ENCODE data around the gene MIDN. TPM values are rescaled to one million over a fixed set of nuclear protein-coding genes. Genes with fewer than 3 reads are reported as not detected.

MIDN gene
- total and polyA plus RNA-seq, 2 donors, result 8.7 to 55.1 TPM

DNA sequence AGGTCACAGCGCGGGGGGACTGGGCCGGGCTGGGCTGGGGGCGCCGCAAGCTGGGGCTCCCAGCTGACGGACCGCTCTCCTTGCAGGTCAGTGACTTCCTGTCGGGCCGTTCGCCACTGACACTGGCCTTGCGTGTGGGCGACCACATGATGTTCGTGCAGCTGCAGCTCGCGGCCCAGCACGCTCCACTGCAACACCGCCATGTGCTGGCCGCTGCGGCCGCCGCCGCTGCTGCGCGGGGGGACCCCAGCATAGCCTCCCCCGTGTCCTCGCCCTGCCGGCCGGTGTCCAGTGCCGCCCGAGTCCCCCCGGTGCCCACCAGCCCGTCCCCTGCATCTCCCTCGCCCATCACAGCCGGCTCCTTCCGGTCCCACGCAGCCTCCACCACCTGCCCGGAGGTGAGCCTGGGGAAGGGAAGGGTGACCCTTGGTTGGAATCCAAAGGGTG lies 5.7 kb downstream of the MIDN start:
- Histone ChIP-seq H3K36me3 (ENCODE audit: control insufficient read depth in 2 of 2, insufficient read depth in 2 of 2, low read length in 1 of 2) (peaks cover 49 to 60% of the 10 kb centered on the region in 2 donors), H3K4me1 (ENCODE audit: control insufficient read depth in 2 of 2, insufficient read depth in 2 of 2, low read length in 2 of 2) (peaks cover 18 to 44% of the 10 kb centered on the region in 2 donors), H3K27ac (ENCODE audit: low read depth in 1 of 2, low read length in 1 of 2) (peak overlapping the region in 1 of 2 donors; percentile 97), H3K9me3 (ENCODE audit: control insufficient read depth in 2 of 2, insufficient read depth in 1 of 2, low read length in 1 of 2) (peaks cover 0 to 9% of the 10 kb centered on the region in 2 donors), H3K4me3 (ENCODE audit: low read length in 2 of 2) (no peak overlapping the region), H3K27me3 (ENCODE audit: control insufficient read depth in 2 of 2, insufficient read depth in 1 of 2, low read length in 1 of 2) (no peaks in the 10 kb centered on the region)
- DNase-seq (ENCODE audit: low read depth in 6 of 9, low spot score in 9 of 9), result no peak
- WGBS, result 95% methylated on average over 37 of the region's 37 CpGs

DNA sequence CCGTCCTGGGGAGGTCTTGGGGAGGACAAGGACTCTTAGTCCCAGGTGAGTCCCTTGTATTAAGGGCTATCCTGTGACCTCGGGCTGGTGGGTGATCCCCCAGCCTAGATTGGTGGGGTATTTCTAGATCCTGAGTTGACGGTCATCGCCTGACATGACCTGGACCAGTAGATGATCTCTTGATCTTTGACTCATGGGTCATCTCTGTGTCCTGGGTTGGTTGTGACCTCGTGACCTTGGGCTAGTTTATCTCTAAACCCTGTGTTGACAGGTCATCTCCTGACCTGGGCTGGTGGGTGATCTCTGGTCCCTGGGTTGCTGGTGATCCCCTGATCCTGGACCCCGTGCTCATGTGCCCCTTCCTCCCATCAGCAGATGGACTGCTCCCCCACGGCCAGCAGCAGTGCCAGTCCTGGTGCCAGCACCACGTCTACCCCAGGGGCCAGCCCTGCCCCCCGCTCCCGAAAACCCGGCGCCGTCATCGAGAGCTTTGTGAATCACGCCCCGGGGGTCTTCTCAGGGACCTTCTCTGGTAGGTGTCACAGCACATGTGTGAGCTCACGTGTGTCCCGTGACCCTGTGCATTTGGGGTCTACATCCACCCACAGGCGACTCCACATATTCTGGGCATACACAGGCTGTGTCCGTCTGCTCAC lies 6.3 kb downstream of the MIDN start:
- Histone ChIP-seq H3K27ac (ENCODE audit: low read depth in 1 of 2, low read length in 1 of 2) (peak overlapping the region in 1 of 2 donors; percentile 46), H3K27me3 (ENCODE audit: control insufficient read depth in 2 of 2, insufficient read depth in 1 of 2, low read length in 1 of 2) (no peaks in the 10 kb centered on the region), H3K36me3 (ENCODE audit: control insufficient read depth in 2 of 2, insufficient read depth in 2 of 2, low read length in 1 of 2) (peaks cover 49 to 60% of the 10 kb centered on the region in 2 donors), H3K9me3 (ENCODE audit: control insufficient read depth in 2 of 2, insufficient read depth in 1 of 2, low read length in 1 of 2) (peaks cover 0 to 9% of the 10 kb centered on the region in 2 donors), H3K4me3 (ENCODE audit: low read length in 2 of 2) (no peak overlapping the region), H3K4me1 (ENCODE audit: control insufficient read depth in 2 of 2, insufficient read depth in 2 of 2, low read length in 2 of 2) (peaks cover 23 to 49% of the 10 kb centered on the region in 2 donors)
- 98% methylated on average over 20 of the region's 20 CpGs for WGBS
- DNase-seq (ENCODE audit: low read depth in 6 of 9, low spot score in 9 of 9), result no peak

DNA sequence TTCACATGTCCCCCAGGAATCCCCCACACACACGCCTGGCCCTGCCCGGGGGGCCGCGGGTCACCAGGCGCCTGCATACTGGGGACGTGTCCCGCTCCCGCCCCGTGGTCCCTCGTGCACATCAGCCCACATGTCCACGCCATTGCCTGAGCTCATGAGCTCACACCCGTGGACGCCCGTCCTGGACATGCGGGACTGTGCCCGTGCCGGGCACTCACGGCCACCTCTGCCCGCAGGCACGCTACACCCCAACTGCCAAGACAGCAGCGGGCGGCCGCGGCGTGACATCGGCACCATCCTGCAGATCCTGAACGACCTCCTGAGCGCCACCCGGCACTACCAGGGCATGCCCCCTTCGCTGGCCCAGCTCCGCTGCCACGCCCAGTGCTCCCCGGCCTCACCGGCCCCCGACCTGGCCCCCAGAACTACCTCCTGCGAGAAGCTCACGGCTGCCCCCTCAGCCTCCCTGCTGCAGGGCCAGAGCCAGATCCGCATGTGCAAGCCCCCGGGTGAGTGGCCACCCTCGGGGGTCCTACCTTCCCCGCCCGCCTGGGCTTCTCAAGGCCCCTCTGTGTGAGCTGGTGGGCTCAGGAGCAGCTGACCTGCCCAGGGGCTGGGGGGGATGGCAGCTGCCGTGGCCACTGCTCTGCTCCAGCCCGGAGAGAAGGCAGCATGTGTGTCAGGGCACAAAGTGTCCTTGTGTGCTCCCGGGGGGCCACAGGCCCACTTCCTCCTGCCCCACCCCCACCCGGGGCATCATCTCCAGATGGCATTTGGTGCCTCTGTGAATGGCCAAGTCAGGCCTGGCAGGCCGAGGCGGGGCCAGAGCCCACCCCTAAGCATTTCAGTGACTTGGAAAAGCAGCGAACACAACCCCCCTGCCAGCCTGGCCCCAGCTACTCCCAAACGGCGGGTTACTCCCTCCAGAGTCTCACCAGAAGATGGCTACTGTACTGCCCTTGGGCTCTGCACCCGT lies 7.1 kb downstream of the MIDN start:
- DNase-seq (ENCODE audit: low read depth in 6 of 9, low spot score in 9 of 9), result no peak
- H3K27me3 ChIP-seq (ENCODE audit: control insufficient read depth in 2 of 2, insufficient read depth in 1 of 2, low read length in 1 of 2), result no peaks in the 10 kb centered on the region
- H3K36me3 ChIP-seq (ENCODE audit: control insufficient read depth in 2 of 2, insufficient read depth in 2 of 2, low read length in 1 of 2), result peaks cover 49 to 60% of the 10 kb centered on the region in 2 donors

DNA sequence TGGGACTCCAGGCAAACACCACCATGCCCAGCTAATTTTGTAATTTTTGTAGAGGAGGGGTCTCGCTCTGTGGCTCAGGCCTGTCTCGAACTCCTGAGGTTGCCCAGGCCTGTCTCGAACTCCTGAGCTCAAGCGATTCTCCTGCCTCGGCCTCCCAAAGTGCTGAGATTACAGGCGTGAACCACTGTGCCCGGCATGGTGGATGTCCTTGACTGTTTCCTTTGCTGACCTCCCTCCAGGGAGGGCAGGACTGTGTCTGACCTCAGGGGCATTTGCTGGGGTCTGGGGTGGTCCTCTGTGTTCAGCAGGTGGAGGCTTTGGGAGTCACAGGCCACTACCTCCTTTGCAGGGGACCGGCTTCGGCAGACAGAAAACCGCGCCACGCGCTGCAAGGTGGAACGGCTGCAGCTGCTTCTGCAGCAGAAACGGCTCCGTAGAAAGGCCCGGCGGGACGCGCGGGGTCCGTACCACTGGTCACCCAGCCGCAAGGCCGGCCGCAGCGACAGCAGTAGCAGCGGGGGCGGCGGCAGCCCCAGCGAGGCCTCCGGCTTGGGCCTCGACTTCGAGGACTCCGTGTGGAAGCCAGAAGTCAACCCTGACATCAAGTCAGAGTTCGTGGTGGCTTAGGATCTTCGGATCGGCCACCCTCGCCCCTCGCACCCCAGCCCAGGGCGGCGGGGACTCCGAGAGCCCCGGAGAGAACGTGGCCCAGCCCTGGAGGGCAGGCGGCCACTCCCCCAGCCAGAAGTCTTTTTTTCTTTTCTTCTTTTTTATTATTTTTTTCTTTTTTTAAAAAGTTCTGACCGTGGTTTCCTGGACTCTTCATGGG lies 8.5 kb downstream of the MIDN start:
- Histone ChIP-seq H3K27ac (ENCODE audit: low read depth in 1 of 2, low read length in 1 of 2) (peak overlapping the region in 1 of 2 donors; percentile 69), H3K4me3 (ENCODE audit: low read length in 2 of 2) (no peak overlapping the region), H3K9me3 (ENCODE audit: control insufficient read depth in 2 of 2, insufficient read depth in 1 of 2, low read length in 1 of 2) (peaks cover 0 to 9% of the 10 kb centered on the region in 2 donors), H3K4me1 (ENCODE audit: control insufficient read depth in 2 of 2, insufficient read depth in 2 of 2, low read length in 2 of 2) (peaks cover 39 to 64% of the 10 kb centered on the region in 2 donors), H3K36me3 (ENCODE audit: control insufficient read depth in 2 of 2, insufficient read depth in 2 of 2, low read length in 1 of 2) (peaks cover 46 to 53% of the 10 kb centered on the region in 2 donors), H3K27me3 (ENCODE audit: control insufficient read depth in 2 of 2, insufficient read depth in 1 of 2, low read length in 1 of 2) (no peaks in the 10 kb centered on the region)
- no peak for DNase-seq (ENCODE audit: low read depth in 6 of 9, low spot score in 9 of 9)
- WGBS, result 97% methylated on average over 46 of the region's 46 CpGs

More for the DNA sequence above, 7.1 kb downstream of the MIDN start:
- 95% methylated on average over 52 of the region's 52 CpGs for WGBS
- H3K9me3 ChIP-seq (ENCODE audit: control insufficient read depth in 2 of 2, insufficient read depth in 1 of 2, low read length in 1 of 2), result peaks cover 0 to 9% of the 10 kb centered on the region in 2 donors
- H3K4me3 ChIP-seq (ENCODE audit: low read length in 2 of 2), result no peak overlapping the region
- H3K27ac ChIP-seq (ENCODE audit: low read depth in 1 of 2, low read length in 1 of 2), result peak overlapping the region in 1 of 2 donors; percentile 15
- H3K4me1 ChIP-seq (ENCODE audit: control insufficient read depth in 2 of 2, insufficient read depth in 2 of 2, low read length in 2 of 2), result peaks cover 31 to 57% of the 10 kb centered on the region in 2 donors

DNA sequence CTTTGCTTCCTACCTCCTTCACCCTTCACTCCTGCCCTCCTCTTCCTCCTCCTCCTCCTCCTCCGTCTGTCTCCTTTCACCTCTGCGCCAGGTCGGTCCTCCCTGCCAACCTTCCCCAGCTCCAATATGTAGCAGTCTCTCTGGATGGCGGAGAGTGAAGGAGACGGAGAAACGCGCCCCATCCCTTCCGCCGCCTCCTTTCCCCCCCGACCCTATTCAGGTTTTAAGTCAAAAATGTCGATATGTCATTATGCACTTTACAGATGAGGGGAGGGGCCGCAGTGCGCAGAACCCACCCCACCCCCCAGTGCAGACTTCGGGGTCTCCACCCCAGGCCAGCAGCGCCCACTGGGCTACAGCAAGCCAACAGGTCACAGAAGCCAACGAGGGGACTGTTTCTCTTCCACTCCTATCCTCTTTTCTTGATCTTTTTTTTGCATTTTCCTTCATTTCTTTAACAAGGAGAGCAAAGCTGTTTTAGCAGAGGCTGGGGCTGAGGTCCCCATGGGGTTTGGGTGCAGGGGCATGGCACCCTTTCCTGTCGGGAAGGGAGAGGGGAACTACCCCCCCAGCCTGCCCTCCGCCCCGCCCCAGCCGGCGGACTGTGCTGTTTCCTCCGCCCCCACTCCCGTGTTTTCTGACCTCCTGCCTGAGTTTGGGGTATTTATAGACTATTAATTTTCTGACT lies 9.2 kb downstream of the MIDN start:
- peak overlapping the region in 1 of 2 donors; percentile 6 for H3K27ac ChIP-seq (ENCODE audit: low read depth in 1 of 2, low read length in 1 of 2)
- H3K4me1 ChIP-seq (ENCODE audit: control insufficient read depth in 2 of 2, insufficient read depth in 2 of 2, low read length in 2 of 2), result peaks cover 45 to 66% of the 10 kb centered on the region in 2 donors
- no peak for DNase-seq (ENCODE audit: low read depth in 6 of 9, low spot score in 9 of 9)
- H3K4me3 ChIP-seq (ENCODE audit: low read length in 2 of 2), result no peak overlapping the region
- no peaks in the 10 kb centered on the region for H3K27me3 ChIP-seq (ENCODE audit: control insufficient read depth in 2 of 2, insufficient read depth in 1 of 2, low read length in 1 of 2)
- peaks cover 46 to 52% of the 10 kb centered on the region in 2 donors for H3K36me3 ChIP-seq (ENCODE audit: control insufficient read depth in 2 of 2, insufficient read depth in 2 of 2, low read length in 1 of 2)
- WGBS, result 90% methylated on average over 23 of the region's 23 CpGs
- H3K9me3 ChIP-seq (ENCODE audit: control insufficient read depth in 2 of 2, insufficient read depth in 1 of 2, low read length in 1 of 2), result peaks cover 0 to 9% of the 10 kb centered on the region in 2 donors

DNA sequence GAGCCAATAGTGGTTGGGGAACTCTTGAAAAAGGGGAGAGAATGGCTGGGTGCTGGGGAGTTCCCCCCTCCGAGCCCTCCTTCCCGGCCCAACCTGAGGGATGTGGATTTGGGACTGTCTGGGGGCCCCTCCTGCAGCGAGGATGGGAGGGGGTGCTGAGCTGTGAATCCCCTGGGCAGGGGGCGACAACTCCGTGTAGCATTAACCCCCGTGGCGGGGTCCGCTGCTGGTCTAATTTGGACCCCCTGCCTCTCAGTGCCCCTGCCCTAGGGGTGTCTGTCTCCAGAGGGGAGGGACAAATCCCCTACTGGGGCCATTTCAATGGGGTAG lies 9.7 kb downstream of the MIDN start:
- Histone ChIP-seq H3K36me3 (ENCODE audit: control insufficient read depth in 2 of 2, insufficient read depth in 2 of 2, low read length in 1 of 2) (peaks cover 46 to 51% of the 10 kb centered on the region in 2 donors), H3K4me1 (ENCODE audit: control insufficient read depth in 2 of 2, insufficient read depth in 2 of 2, low read length in 2 of 2) (peaks cover 46 to 66% of the 10 kb centered on the region in 2 donors), H3K4me3 (ENCODE audit: low read length in 2 of 2) (no peak overlapping the region), H3K27me3 (ENCODE audit: control insufficient read depth in 2 of 2, insufficient read depth in 1 of 2, low read length in 1 of 2) (no peaks in the 10 kb centered on the region), H3K27ac (ENCODE audit: low read depth in 1 of 2, low read length in 1 of 2) (peak overlapping the region; percentile 50 to 52), H3K9me3 (ENCODE audit: control insufficient read depth in 2 of 2, insufficient read depth in 1 of 2, low read length in 1 of 2) (peaks cover 0 to 9% of the 10 kb centered on the region in 2 donors)
- no peak for DNase-seq (ENCODE audit: low read depth in 6 of 9, low spot score in 9 of 9)
- WGBS, result 94% methylated on average over 8 of the region's 8 CpGs

DNA sequence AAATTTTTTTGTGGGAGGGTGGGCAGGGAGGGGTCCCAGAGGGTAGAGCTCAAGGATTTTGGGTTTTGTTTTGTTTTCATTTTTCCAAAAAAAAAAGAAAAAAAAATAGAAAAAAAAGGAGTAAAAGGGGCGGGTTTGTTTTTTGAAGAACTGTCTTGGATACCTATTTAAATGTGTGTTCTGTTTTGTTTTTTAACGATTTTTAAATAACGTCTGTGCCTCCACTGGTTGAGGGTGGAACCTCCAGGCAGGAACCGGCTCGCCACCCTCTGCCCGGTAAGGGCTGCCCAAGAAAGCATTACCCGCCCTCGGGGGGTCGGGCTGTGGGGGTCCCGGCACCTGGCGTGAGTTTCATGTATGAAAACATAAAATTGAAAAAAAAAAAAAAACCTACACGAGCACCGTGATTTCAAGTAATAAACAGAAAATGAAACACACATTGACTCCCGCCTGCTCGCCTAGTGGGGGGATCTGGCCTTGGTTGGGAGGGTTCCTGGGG lies 10.4 kb downstream of the MIDN start:
- Histone ChIP-seq H3K4me3 (ENCODE audit: low read length in 2 of 2) (peak overlapping the region; percentile 28 to 41), H3K36me3 (ENCODE audit: control insufficient read depth in 2 of 2, insufficient read depth in 2 of 2, low read length in 1 of 2) (peaks cover 44% of the 10 kb centered on the region in 2 donors), H3K27me3 (ENCODE audit: control insufficient read depth in 2 of 2, insufficient read depth in 1 of 2, low read length in 1 of 2) (no peaks in the 10 kb centered on the region), H3K9me3 (ENCODE audit: control insufficient read depth in 2 of 2, insufficient read depth in 1 of 2, low read length in 1 of 2) (peaks cover 0 to 9% of the 10 kb centered on the region in 2 donors), H3K4me1 (ENCODE audit: control insufficient read depth in 2 of 2, insufficient read depth in 2 of 2, low read length in 2 of 2) (peaks cover 40 to 62% of the 10 kb centered on the region in 2 donors), H3K27ac (ENCODE audit: low read depth in 1 of 2, low read length in 1 of 2) (peak overlapping the region; percentile 79 to 95)
- DNase-seq (ENCODE audit: low read depth in 6 of 9, low spot score in 9 of 9), result no peak
- WGBS, result 18% methylated on average over 15 of the region's 15 CpGs
